VCaP (cell line): Measurements from ENCODE around the gene LIN54.
A peak's percentile ranks its signal among the peaks of the same experiment; 100 is the strongest.
"Not testable (repeated sequence)": the region's sequence is repeated elsewhere in the genome, so short reads cannot be mapped to it uniquely, and the experiment has no call there.

ENCODE experiments used
- H3K27ac ChIP-seq: fragments of 450-650 bp; 2 replicates; pipeline ENCODE4 v1.5.1; 2017
- CTCF ChIP-seq: fragments of 450-650 bp; conservative IDR thresholded peaks from 2 replicates; pipeline ENCODE4 v1.5.1; 2017; ENCODE audit warnings: mild to moderate bottlenecking, moderate library complexity

Gene LIN54

GRCh38 chr4:83034630-83035494 is 24.2 kb upstream of the LIN54 start, which contains the start of gene COPS4:
Gene COPS4 (plus strand): TSS chr4:83035183. CDS start chr4:83035225, 42 bp downstream.
- no peak for TF ChIP-seq CTCF
- H3K27ac ChIP-seq: peak within 1 kb of the TSS; percentile 88

DNA sequence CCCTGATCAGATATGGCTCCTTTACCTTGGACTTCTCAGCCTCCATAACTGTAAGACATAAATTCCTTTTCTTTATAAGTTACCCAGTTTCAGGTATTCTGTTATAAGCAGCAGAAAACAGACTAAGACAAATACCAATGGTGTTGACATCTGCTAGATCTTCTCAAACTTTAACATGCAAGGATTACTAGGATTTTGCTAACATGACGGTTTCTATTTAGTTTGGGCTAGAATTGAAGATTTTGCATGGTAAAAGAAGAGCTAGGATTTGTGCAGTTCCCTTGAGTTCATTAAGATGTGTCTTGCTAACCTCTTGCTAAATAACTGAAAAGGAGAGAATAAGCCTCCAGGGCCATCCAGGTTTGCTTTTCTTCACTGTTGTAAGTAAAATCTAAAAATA is 19.1 kb upstream of the LIN54 start:
- no peak overlapping the region for H3K27ac ChIP-seq
- TF ChIP-seq CTCF: no peak

DNA sequence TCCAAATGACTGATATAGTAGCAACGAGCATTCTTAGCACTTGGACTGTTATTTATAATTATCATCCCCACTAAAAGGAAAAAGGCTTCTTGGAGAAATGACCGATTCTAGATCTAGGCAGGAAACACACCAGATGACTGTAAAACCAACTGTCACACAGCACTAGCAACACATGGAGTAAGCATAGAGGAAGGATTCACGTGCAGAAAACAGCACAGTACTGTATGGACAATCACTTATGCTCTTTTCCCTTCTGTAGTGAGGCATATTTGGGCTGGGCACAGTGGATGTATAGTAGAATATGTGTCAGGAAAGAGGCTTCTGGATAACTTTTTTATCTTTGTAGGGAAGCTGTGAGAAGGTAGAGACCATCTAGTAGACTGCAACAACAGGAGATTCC is 18.4 kb upstream of the LIN54 start:
- TF ChIP-seq CTCF: no peak
- H3K27ac ChIP-seq: no peak overlapping the region

DNA sequence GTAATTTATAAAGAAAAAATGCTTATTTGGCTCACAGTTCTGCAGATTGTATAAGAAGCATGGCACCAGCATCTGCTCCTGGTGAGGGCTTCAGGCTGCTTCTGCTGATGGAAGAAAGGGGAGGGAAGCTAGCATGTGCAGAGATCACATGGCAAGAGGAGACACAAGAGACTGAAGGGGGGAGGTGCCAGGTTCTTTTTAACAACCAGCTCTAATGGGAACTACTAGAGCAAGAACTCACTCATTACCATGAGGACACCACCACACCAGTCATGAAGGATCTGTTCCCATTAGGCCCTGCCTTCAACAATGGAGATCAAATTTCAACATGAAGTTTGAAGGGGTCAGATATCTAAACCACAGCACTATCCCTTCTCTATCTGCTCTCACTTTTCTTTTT is 14.9 kb upstream of the LIN54 start:
- TF ChIP-seq CTCF: no peak
- no peak overlapping the region for H3K27ac ChIP-seq

GRCh38 chr4:83024233-83024632 is 13.6 kb upstream of the LIN54 start:
- H3K27ac ChIP-seq: no peak overlapping the region
- TF ChIP-seq CTCF: no peak

- not testable (repeated sequence) for H3K27ac ChIP-seq
These were observed 13.0 kb upstream of the LIN54 start for GRCh38 chr4:83023599-83023998.

- no peak overlapping the region for H3K27ac ChIP-seq
- TF ChIP-seq CTCF: no peak
These were observed 12.3 kb upstream of the LIN54 start for GRCh38 chr4:83022724-83023450.
